IMR-90 (cell line): Measurements from ENCODE around the gene CLIC4. TPM values are rescaled to one million over a fixed set of nuclear protein-coding genes. Genes with fewer than 3 reads are reported as not detected.

Experiments
- ATAC-seq: fragments of 200-7000 bp; cut with Tn5 transposase; 2 replicates; pipeline ENCODE4 v1.9.1; 2020; ENCODE audit warnings: low read depth, mild to moderate bottlenecking, moderate library complexity
- BruUV-seq: library from RNA; stranded (reverse); fragments of 400-500 nt; replicated peaks from 2 replicates; lab custom pipeline; 2021; lab: Mats Ljungman, UMichigan
- CTCF ChIA-PET: fragments of 300-600 bp; formaldehyde crosslinking; extraction: SDS; loops from one replicate; lab custom pipeline; 2021; ENCODE audit warnings: antibody characterized with exemption; lab: Yijun Ruan, JAX
- POLR2A ChIA-PET: fragments of 300-600 bp; sonication (Branson Sonifier 250); formaldehyde crosslinking; loops from one replicate; lab custom pipeline; 2022; ENCODE audit warnings: antibody characterized with exemption; ENCODE audit not compliant: unreplicated experiment; lab: Charles Lee
- DNase-seq: peaks from one replicate; pipeline ENCODE4 v3.0.0; 2013
- H2AFZ ChIP-seq: replicated peaks from 2 replicates; pipeline ENCODE3; 2013; ENCODE audit warnings: low read length, mild to moderate bottlenecking; ENCODE audit not compliant: poor library complexity
- H2AK5ac ChIP-seq: 2 replicates; pipeline ENCODE4 v1.6.1; 2013; ENCODE audit warnings: low read depth, low read length, inconsistent platforms
- H2AK9ac ChIP-seq: replicated peaks from 2 replicates; pipeline ENCODE3; 2013; ENCODE audit warnings: mild to moderate bottlenecking, low read depth, low read length, moderate library complexity; ENCODE audit not compliant: poor library complexity
- H2BK120ac ChIP-seq: 2 replicates; pipeline ENCODE4 v1.6.1; 2013; ENCODE audit warnings: low read depth, low read length, inconsistent platforms
- H2BK15ac ChIP-seq: 3 replicates; pipeline ENCODE4 v1.6.1; 2013; ENCODE audit warnings: low read depth, low read length, inconsistent platforms
- H2BK20ac ChIP-seq: 2 replicates; pipeline ENCODE4 v1.6.1; 2013; ENCODE audit warnings: low read depth, mild to moderate bottlenecking, inconsistent platforms, low read length, moderate library complexity
- H2BK5ac ChIP-seq: 2 replicates; pipeline ENCODE4 v1.6.1; 2013; ENCODE audit warnings: mild to moderate bottlenecking, low read depth, low read length, inconsistent platforms; ENCODE audit not compliant: poor library complexity, severe bottlenecking
- H3K14ac ChIP-seq: replicated peaks from 2 replicates; pipeline ENCODE4 v1.6.1; 2013; ENCODE audit warnings: low read depth, low read length, inconsistent platforms
- H3K18ac ChIP-seq: 2 replicates; pipeline ENCODE4 v1.6.1; 2013; ENCODE audit warnings: low read depth, low read length, control low read depth
- H3K23ac ChIP-seq: 2 replicates; pipeline ENCODE4 v1.6.1; 2013; ENCODE audit warnings: low read depth, low read length, inconsistent platforms
- H3K27ac ChIP-seq: 2 replicates; pipeline ENCODE4 v1.5.1; 2013; ENCODE audit warnings: mild to moderate bottlenecking, control low read depth, low read length; ENCODE audit not compliant: insufficient read depth
- H3K27me3 ChIP-seq: 2 replicates; pipeline ENCODE4 v1.6.1; 2013; ENCODE audit warnings: low read length; ENCODE audit not compliant: control insufficient read depth, insufficient read depth
- H3K36me3 ChIP-seq: 2 replicates; pipeline ENCODE4 v1.6.1; 2013; ENCODE audit warnings: low read length, mixed read lengths; ENCODE audit not compliant: control insufficient read depth, insufficient read depth
- H3K4ac ChIP-seq: 2 replicates; pipeline ENCODE4 v1.6.1; 2013; ENCODE audit warnings: low read depth, low read length, inconsistent platforms
- H3K4me1 ChIP-seq: 2 replicates; pipeline ENCODE4 v1.6.1; 2013; ENCODE audit warnings: low read length, mixed read lengths; ENCODE audit not compliant: control insufficient read depth, insufficient read depth
- H3K4me2 ChIP-seq: 2 replicates; pipeline ENCODE4 v1.6.1; 2013; ENCODE audit warnings: low read depth, mild to moderate bottlenecking, control low read depth, low read length, moderate library complexity
- H3K4me3 ChIP-seq: 2 replicates; pipeline ENCODE4 v1.5.1; 2013; ENCODE audit warnings: low read depth, mild to moderate bottlenecking, control low read depth, low read length, moderate library complexity; ENCODE audit not compliant: insufficient read depth
- H3K56ac ChIP-seq: 2 replicates; pipeline ENCODE4 v1.6.1; 2013; ENCODE audit warnings: low read length, inconsistent platforms; ENCODE audit not compliant: insufficient read depth; ENCODE audit errors: extremely low read depth
- H3K79me1 ChIP-seq, 2 experiments: 2 replicates each; pipeline ENCODE4 v1.6.1; 2013; ENCODE audit warnings: low read length in 2 of 2, inconsistent platforms in 1 of 2, low read depth in 1 of 2
- H3K9ac ChIP-seq: 2 replicates; pipeline ENCODE4 v1.6.1; 2013; ENCODE audit warnings: low read depth, low read length, control low read depth
- H3K9me1 ChIP-seq: 2 replicates; pipeline ENCODE4 v1.6.1; 2013; ENCODE audit warnings: low read length, inconsistent platforms; ENCODE audit not compliant: insufficient read depth
- H3K9me3 ChIP-seq: 2 replicates; pipeline ENCODE4 v1.6.1; 2013; ENCODE audit warnings: low read length; ENCODE audit not compliant: control insufficient read depth, insufficient read depth
- H4K20me1 ChIP-seq: 2 replicates; pipeline ENCODE4 v1.6.1; 2013; ENCODE audit warnings: low read length, inconsistent platforms; ENCODE audit not compliant: insufficient read depth
- H4K5ac ChIP-seq: 2 replicates; pipeline ENCODE4 v1.6.1; 2013; ENCODE audit warnings: mild to moderate bottlenecking, low read depth, low read length, control low read depth
- H4K8ac ChIP-seq, 2 experiments: 2 replicates each; pipeline ENCODE4 v1.6.1; 2013; ENCODE audit warnings: low read depth in 2 of 2, low read length in 2 of 2, control low read depth in 1 of 2, inconsistent platforms in 1 of 2
- H4K91ac ChIP-seq: 2 replicates; pipeline ENCODE4 v1.6.1; 2013; ENCODE audit warnings: low read depth, low read length, inconsistent platforms; ENCODE audit not compliant: insufficient read depth
- BHLHE40 ChIP-seq: fragments of 150-350 bp; IDR thresholded peaks from 2 replicates; pipeline ENCODE4 v1.6.1; 2016; ENCODE audit warnings: mild to moderate bottlenecking, low read depth, low read length
- CEBPB ChIP-seq: IDR thresholded peaks from 2 replicates; pipeline ENCODE4 v1.6.1; 2012; ENCODE audit warnings: low read depth, low read length, improper control_type of control experiment
- CHD1 ChIP-seq: IDR thresholded peaks from 2 replicates; pipeline ENCODE4 v1.6.1; 2012; ENCODE audit warnings: low read depth, low read length, improper control_type of control experiment
- ELK1 ChIP-seq: fragments of 150-350 bp; IDR thresholded peaks from 2 replicates; pipeline ENCODE4 v1.6.1; 2016; ENCODE audit warnings: low read depth, mild to moderate bottlenecking, low read length, moderate library complexity, borderline replicate concordance
- FOS ChIP-seq: fragments of 150-350 bp; IDR thresholded peaks from 2 replicates; pipeline ENCODE4 v1.6.1; 2016; ENCODE audit warnings: low read depth, low read length
- MAZ ChIP-seq: IDR thresholded peaks from 2 replicates; pipeline ENCODE4 v1.6.1; 2012; ENCODE audit warnings: low read depth, mild to moderate bottlenecking, low read length, improper control_type of control experiment, moderate library complexity, borderline replicate concordance
- MXI1 ChIP-seq: IDR thresholded peaks from 2 replicates; pipeline ENCODE4 v1.6.1; 2012; ENCODE audit warnings: low read depth, mild to moderate bottlenecking, low read length, moderate library complexity, borderline replicate concordance
- NFE2L2 ChIP-seq: fragments of 150-350 bp; IDR thresholded peaks from 2 replicates; pipeline ENCODE4 v1.6.1; 2016; ENCODE audit warnings: low read depth, mild to moderate bottlenecking, low read length
- POLR2A ChIP-seq: IDR thresholded peaks from 2 replicates; pipeline ENCODE4 v1.6.1; 2012; ENCODE audit warnings: mild to moderate bottlenecking, low read depth, low read length
- RCOR1 ChIP-seq: IDR thresholded peaks from 2 replicates; pipeline ENCODE4 v1.6.1; 2012; ENCODE audit warnings: mild to moderate bottlenecking, low read length, improper control_type of control experiment; ENCODE audit not compliant: insufficient replicate concordance
- WGBS, 2 experiments: methylation state at CpG; one replicate each; pipeline versions ENCODE4 v1.1.5 to v1.1.7; 2013; ENCODE audit warnings: missing lambda C conversion rate in 2 of 2; ENCODE audit not compliant: insufficient read length in 1 of 2; ENCODE audit errors: extremely low coverage in 2 of 2; 5-methylcytosine and 5-hydroxymethylcytosine counted together
- dilution Hi-C: fragments of 300-500 bp; cut with HindIII; formaldehyde crosslinking; loops from one replicate; pipeline ENCODE4 v1.14.3; 2018; ENCODE audit warnings: low sequenced_read_pairs; ENCODE audit not compliant: unreplicated experiment
- in situ Hi-C: fragments of 300-500 bp; cut with MboI; formaldehyde crosslinking; loops from 3 replicates; pipeline ENCODE4 v1.14.3; 2019; ENCODE audit warnings: low sequenced_read_pairs, inconsistent platforms, mixed read lengths
- intact Hi-C: fragments of 100-400 bp; cut with micrococcal nuclease; formaldehyde crosslinking; loops from 2 replicates; pipeline ENCODE4 v1.10.0; 2022
- polyA plus RNA-seq, 3 experiments: library from polyadenylated mRNA; depleted of rRNA; stranded (reverse); fragments of >200 nt; gene quantifications; 2 replicates each; pipeline ENCODE4 v1.2.3, GENCODE V29; 2012; ENCODE audit warnings: low replicate concordance in 1 of 3
- total RNA-seq: library from RNA; depleted of rRNA; stranded (reverse); fragments of >200 nt; gene quantifications from 2 replicates; pipeline ENCODE4 v1.2.3, GENCODE V29; 2012

Gene CLIC4
- total and polyA plus RNA-seq, 2 of the 4 experiments (the other 2 are of a cell fraction), result 242 to 392 TPM

- TF ChIP-seq ELK1, result no peak
Observed at GRCh38 chr1:24856787-24857506, 111.7 kb downstream of the CLIC4 start (continued).

- Histone ChIP-seq H2BK15ac (no peak overlapping the region), H3K36me3 (no peaks in the 10 kb centered on the region), H3K27me3 (peaks cover 18% of the 10 kb centered on the region), H4K20me1 (peaks cover 4% of the 10 kb centered on the region; the same call in 1 of the 2 replicates), H3K14ac (no peak overlapping the region), H2AFZ (no peak overlapping the region), H3K4ac (no peak overlapping the region), H3K4me3 (no peak overlapping the region), H3K4me2 (no peak overlapping the region), H3K4me1 (no peaks in the 10 kb centered on the region), H3K56ac (no peak overlapping the region), H2BK20ac (no peak overlapping the region), H4K5ac (no peak overlapping the region), H4K8ac (no peak overlapping the region), H3K9ac (no peak overlapping the region), H4K91ac (no peak overlapping the region), H2BK120ac (no peak overlapping the region), H3K9me3 (no peaks in the 10 kb centered on the region), H3K27ac (no peak overlapping the region), H3K18ac (no peak overlapping the region), H2AK5ac (no peak overlapping the region), H3K9me1 (no peaks in the 10 kb centered on the region), H3K79me1 (no peaks in the 10 kb centered on the region), H2BK5ac (no peak overlapping the region), H2AK9ac (no peak overlapping the region), H3K23ac (no peak overlapping the region)
- dilution Hi-C loops (no loop called here), intact Hi-C loops (no loop called here), in situ Hi-C loops (loop anchor here (10.0 kb wide), 1 partner anchor 347 kb away; no protein-coding TSS in a partner anchor)
- no TSS peak for BruUV-seq
- POLR2A ChIA-PET, result no interaction called here
- WGBS, 2 experiments, result no CpG with 5 or more reads among the region's 6 CpGs
- CTCF ChIA-PET, result no interaction called here
- ATAC-seq, result no peak
- TF ChIP-seq CHD1, result no peak
- no peak for TF ChIP-seq RCOR1
- no peak for TF ChIP-seq BHLHE40
- no peak for TF ChIP-seq CEBPB
- TF ChIP-seq NFE2L2, result no peak
- TF ChIP-seq FOS, result no peak
- TF ChIP-seq POLR2A, result no peak
- no peak for TF ChIP-seq MAZ
- no peak for TF ChIP-seq MXI1
- no peak for DNase-seq
Observed at GRCh38 chr1:24857507-24858133, 112.4 kb downstream of the CLIC4 start.
